Measurements from ENCODE around the gene CRKL.
"Not testable (repeated sequence)": the region's sequence is repeated elsewhere in the genome, so short reads cannot be mapped to it uniquely, and the experiment has no call there.

The CRKL gene

GRCh38 chr22:20931126-20931654 is 14.0 kb downstream of the CRKL start:
- no CpG with 5 or more reads among the region's 4 CpGs for WGBS (ENCODE audit: extremely low coverage, insufficient coverage, low lambda C conversion rate)
- no peak overlapping the region for H3K56ac ChIP-seq (ENCODE audit: low read length)
- peaks cover 3% of the 10 kb centered on the region for H3K36me3 ChIP-seq (ENCODE audit: control insufficient read depth, insufficient read depth, low read length)
- DNase-seq, result no peak
- no peaks in the 10 kb centered on the region for H3K4me1 ChIP-seq (ENCODE audit: control insufficient read depth, low read depth, low read length)
- no peak overlapping the region for H4K5ac ChIP-seq (ENCODE audit: low read length)
- H3K79me2 ChIP-seq (ENCODE audit: control insufficient read depth, insufficient read depth, low read length), result peaks cover 88% of the 10 kb centered on the region
- H2BK15ac ChIP-seq (replicated peaks; ENCODE audit: low read depth), result no peak overlapping the region
- no peak overlapping the region for H2AK5ac ChIP-seq (ENCODE audit: low read length)
- no peak overlapping the region for H3K18ac ChIP-seq (ENCODE audit: low read length)
- no peak overlapping the region for H3K27ac ChIP-seq (ENCODE audit: low read depth, low read length)
- no peaks in the 10 kb centered on the region for H3K27me3 ChIP-seq (ENCODE audit: insufficient read depth, low read length, poor library complexity)
- H3K79me1 ChIP-seq (ENCODE audit: low read length), result peaks cover 2% of the 10 kb centered on the region
- no peak overlapping the region for H2BK5ac ChIP-seq (ENCODE audit: low read length)
- no peak overlapping the region for H3K4me2 ChIP-seq (ENCODE audit: low read length)
- no peak overlapping the region for H4K8ac ChIP-seq (ENCODE audit: low read depth, low read length)
- H3K9ac ChIP-seq (ENCODE audit: low read length), result no peak overlapping the region
- H3K23ac ChIP-seq (ENCODE audit: low read length), result no peak overlapping the region
- no peak overlapping the region for H3K4ac ChIP-seq (ENCODE audit: low read depth, low read length)
- H3K4me3 ChIP-seq (ENCODE audit: low read length), result no peak overlapping the region
- no peak overlapping the region for H2BK120ac ChIP-seq (ENCODE audit: low read depth, low read length)

GRCh38 chr22:20933910-20934309 is 16.7 kb downstream of the CRKL start:
- no CpG with 5 or more reads among the region's 7 CpGs for WGBS (ENCODE audit: extremely low coverage, insufficient coverage, low lambda C conversion rate)
- DNase-seq, result no peak
- H2AK5ac ChIP-seq (ENCODE audit: low read length), result no peak overlapping the region
- no peak overlapping the region for H3K9ac ChIP-seq (ENCODE audit: low read length)
- no peaks in the 10 kb centered on the region for H3K27me3 ChIP-seq (ENCODE audit: insufficient read depth, low read length, poor library complexity)
- no peak overlapping the region for H2BK5ac ChIP-seq (ENCODE audit: low read length)
- H3K23ac ChIP-seq (ENCODE audit: low read length), result no peak overlapping the region
- no peak overlapping the region for H4K5ac ChIP-seq (ENCODE audit: low read length)
- no peak overlapping the region for H3K4me3 ChIP-seq (ENCODE audit: low read length)
- H3K27ac ChIP-seq (ENCODE audit: low read depth, low read length), result no peak overlapping the region
- H3K79me2 ChIP-seq (ENCODE audit: control insufficient read depth, insufficient read depth, low read length), result peaks cover 84% of the 10 kb centered on the region
- peaks cover 2% of the 10 kb centered on the region for H3K4me1 ChIP-seq (ENCODE audit: control insufficient read depth, low read depth, low read length)
- H3K56ac ChIP-seq (ENCODE audit: low read length), result no peak overlapping the region
- H3K4me2 ChIP-seq (ENCODE audit: low read length), result no peak overlapping the region
- H3K36me3 ChIP-seq (ENCODE audit: control insufficient read depth, insufficient read depth, low read length), result peaks cover 7% of the 10 kb centered on the region
- H3K4ac ChIP-seq (ENCODE audit: low read depth, low read length), result no peak overlapping the region
- H2BK120ac ChIP-seq (ENCODE audit: low read depth, low read length), result no peak overlapping the region
- no peak overlapping the region for H3K18ac ChIP-seq (ENCODE audit: low read length)
- H2BK15ac ChIP-seq (replicated peaks; ENCODE audit: low read depth), result no peak overlapping the region
- no peak overlapping the region for H4K8ac ChIP-seq (ENCODE audit: low read depth, low read length)
- peaks cover 10% of the 10 kb centered on the region for H3K79me1 ChIP-seq (ENCODE audit: low read length)

GRCh38 chr22:20935049-20935448 is 17.8 kb downstream of the CRKL start:
- H3K79me2 ChIP-seq (ENCODE audit: control insufficient read depth, insufficient read depth, low read length), result peaks cover 83% of the 10 kb centered on the region
- not testable (repeated sequence) for H3K36me3 ChIP-seq (ENCODE audit: control insufficient read depth, insufficient read depth, low read length); H3K27ac ChIP-seq (ENCODE audit: low read depth, low read length); H3K4me2 ChIP-seq (ENCODE audit: low read length); H3K56ac ChIP-seq (ENCODE audit: low read length); H3K4me1 ChIP-seq (ENCODE audit: control insufficient read depth, low read depth, low read length); DNase-seq; H4K8ac ChIP-seq (ENCODE audit: low read depth, low read length); H3K18ac ChIP-seq (ENCODE audit: low read length); H3K23ac ChIP-seq (ENCODE audit: low read length); H4K5ac ChIP-seq (ENCODE audit: low read length); H3K4me3 ChIP-seq (ENCODE audit: low read length); H2AK5ac ChIP-seq (ENCODE audit: low read length); H2BK5ac ChIP-seq (ENCODE audit: low read length); H2BK15ac ChIP-seq (replicated peaks; ENCODE audit: low read depth); H3K27me3 ChIP-seq (ENCODE audit: insufficient read depth, low read length, poor library complexity); H3K4ac ChIP-seq (ENCODE audit: low read depth, low read length); H3K9ac ChIP-seq (ENCODE audit: low read length); H2BK120ac ChIP-seq (ENCODE audit: low read depth, low read length)
- WGBS (ENCODE audit: extremely low coverage, insufficient coverage, low lambda C conversion rate), result no CpG with 5 or more reads among the region's 9 CpGs
- peaks cover 10% of the 10 kb centered on the region for H3K79me1 ChIP-seq (ENCODE audit: low read length)

- not testable (repeated sequence) for H4K5ac ChIP-seq (ENCODE audit: low read length); H3K4ac ChIP-seq (ENCODE audit: low read depth, low read length); H3K23ac ChIP-seq (ENCODE audit: low read length); H3K4me1 ChIP-seq (ENCODE audit: control insufficient read depth, low read depth, low read length); H3K36me3 ChIP-seq (ENCODE audit: control insufficient read depth, insufficient read depth, low read length); DNase-seq; H3K27me3 ChIP-seq (ENCODE audit: insufficient read depth, low read length, poor library complexity); H3K56ac ChIP-seq (ENCODE audit: low read length); H3K4me2 ChIP-seq (ENCODE audit: low read length); H2BK5ac ChIP-seq (ENCODE audit: low read length); H2AK5ac ChIP-seq (ENCODE audit: low read length); H3K9ac ChIP-seq (ENCODE audit: low read length); H3K4me3 ChIP-seq (ENCODE audit: low read length); H3K18ac ChIP-seq (ENCODE audit: low read length); H2BK120ac ChIP-seq (ENCODE audit: low read depth, low read length); H2BK15ac ChIP-seq (replicated peaks; ENCODE audit: low read depth); H3K27ac ChIP-seq (ENCODE audit: low read depth, low read length); H4K8ac ChIP-seq (ENCODE audit: low read depth, low read length)
- no CpG with 5 or more reads among the region's 11 CpGs for WGBS (ENCODE audit: extremely low coverage, insufficient coverage, low lambda C conversion rate)
- peaks cover 12% of the 10 kb centered on the region for H3K79me1 ChIP-seq (ENCODE audit: low read length)
- peaks cover 84% of the 10 kb centered on the region for H3K79me2 ChIP-seq (ENCODE audit: control insufficient read depth, insufficient read depth, low read length)
Observed at GRCh38 chr22:20935780-20936539, 18.8 kb downstream of the CRKL start.

GRCh38 chr22:20937031-20937793 is 20.0 kb downstream of the CRKL start:
- Histone ChIP-seq H3K18ac (ENCODE audit: low read length) (no peak overlapping the region), H3K23ac (ENCODE audit: low read length) (no peak overlapping the region), H3K79me1 (ENCODE audit: low read length) (peaks cover 12% of the 10 kb centered on the region), H3K27me3 (ENCODE audit: insufficient read depth, low read length, poor library complexity) (no peaks in the 10 kb centered on the region), H3K36me3 (ENCODE audit: control insufficient read depth, insufficient read depth, low read length) (peaks cover 7% of the 10 kb centered on the region), H3K4ac (ENCODE audit: low read depth, low read length) (no peak overlapping the region), H3K4me3 (ENCODE audit: low read length) (no peak overlapping the region), H3K79me2 (ENCODE audit: control insufficient read depth, insufficient read depth, low read length) (peaks cover 85% of the 10 kb centered on the region), H3K27ac (ENCODE audit: low read depth, low read length) (no peak overlapping the region), H4K5ac (ENCODE audit: low read length) (no peak overlapping the region), H3K4me2 (ENCODE audit: low read length) (no peak overlapping the region), H2AK5ac (ENCODE audit: low read length) (no peak overlapping the region), H2BK5ac (ENCODE audit: low read length) (no peak overlapping the region), H2BK15ac (replicated peaks; ENCODE audit: low read depth) (no peak overlapping the region), H4K8ac (ENCODE audit: low read depth, low read length) (no peak overlapping the region), H2BK120ac (ENCODE audit: low read depth, low read length) (no peak overlapping the region), H3K56ac (ENCODE audit: low read length) (no peak overlapping the region), H3K4me1 (ENCODE audit: control insufficient read depth, low read depth, low read length) (peaks cover 2% of the 10 kb centered on the region), H3K9ac (ENCODE audit: low read length) (no peak overlapping the region)
- no peak for DNase-seq
- WGBS (ENCODE audit: extremely low coverage, insufficient coverage, low lambda C conversion rate), result no CpG with 5 or more reads among the region's 12 CpGs

Data from mesendoderm (in vitro differentiated cells).